ENCODE results near the gene SEMA6D.

SEMA6D gene, protein sequence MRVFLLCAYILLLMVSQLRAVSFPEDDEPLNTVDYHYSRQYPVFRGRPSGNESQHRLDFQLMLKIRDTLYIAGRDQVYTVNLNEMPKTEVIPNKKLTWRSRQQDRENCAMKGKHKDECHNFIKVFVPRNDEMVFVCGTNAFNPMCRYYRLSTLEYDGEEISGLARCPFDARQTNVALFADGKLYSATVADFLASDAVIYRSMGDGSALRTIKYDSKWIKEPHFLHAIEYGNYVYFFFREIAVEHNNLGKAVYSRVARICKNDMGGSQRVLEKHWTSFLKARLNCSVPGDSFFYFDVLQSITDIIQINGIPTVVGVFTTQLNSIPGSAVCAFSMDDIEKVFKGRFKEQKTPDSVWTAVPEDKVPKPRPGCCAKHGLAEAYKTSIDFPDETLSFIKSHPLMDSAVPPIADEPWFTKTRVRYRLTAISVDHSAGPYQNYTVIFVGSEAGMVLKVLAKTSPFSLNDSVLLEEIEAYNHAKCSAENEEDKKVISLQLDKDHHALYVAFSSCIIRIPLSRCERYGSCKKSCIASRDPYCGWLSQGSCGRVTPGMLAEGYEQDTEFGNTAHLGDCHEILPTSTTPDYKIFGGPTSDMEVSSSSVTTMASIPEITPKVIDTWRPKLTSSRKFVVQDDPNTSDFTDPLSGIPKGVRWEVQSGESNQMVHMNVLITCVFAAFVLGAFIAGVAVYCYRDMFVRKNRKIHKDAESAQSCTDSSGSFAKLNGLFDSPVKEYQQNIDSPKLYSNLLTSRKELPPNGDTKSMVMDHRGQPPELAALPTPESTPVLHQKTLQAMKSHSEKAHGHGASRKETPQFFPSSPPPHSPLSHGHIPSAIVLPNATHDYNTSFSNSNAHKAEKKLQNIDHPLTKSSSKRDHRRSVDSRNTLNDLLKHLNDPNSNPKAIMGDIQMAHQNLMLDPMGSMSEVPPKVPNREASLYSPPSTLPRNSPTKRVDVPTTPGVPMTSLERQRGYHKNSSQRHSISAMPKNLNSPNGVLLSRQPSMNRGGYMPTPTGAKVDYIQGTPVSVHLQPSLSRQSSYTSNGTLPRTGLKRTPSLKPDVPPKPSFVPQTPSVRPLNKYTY

DNA sequence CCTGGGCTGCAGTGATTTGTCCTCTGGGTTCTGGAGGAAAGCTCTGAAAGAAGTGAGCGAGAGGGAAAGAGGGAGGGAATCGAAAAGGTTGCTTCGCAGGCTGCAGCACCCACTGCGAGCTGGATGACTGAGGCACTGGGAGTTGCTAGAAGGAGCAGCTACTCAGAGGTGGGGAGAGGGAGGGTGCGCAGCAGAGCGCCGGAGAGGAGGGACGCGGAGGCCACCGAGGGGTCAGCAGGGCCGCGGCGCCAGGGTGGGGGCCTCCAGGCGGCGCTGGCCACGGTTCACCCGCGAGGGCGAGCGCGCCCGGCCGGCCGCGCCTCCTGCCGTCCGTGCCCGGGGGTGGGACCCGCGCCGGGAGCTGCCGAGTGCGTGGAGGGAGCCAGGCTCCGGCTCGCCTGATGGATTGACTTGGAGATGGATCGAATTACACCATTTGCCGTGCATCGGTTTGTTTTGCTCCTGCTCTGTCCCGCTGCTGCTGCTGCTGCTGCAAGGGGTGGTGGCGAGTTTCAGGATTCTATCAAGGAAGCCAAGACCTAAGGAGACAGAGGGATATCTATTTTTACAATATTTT is at the start of gene SEMA6D:
Gene SEMA6D (plus strand): TSS at position 470 of the 577 bp plus-strand sequence. CDS start 42,294 bp downstream, outside the sequence.
- no peaks in the 10 kb centered on the region for H3K9me3 ChIP-seq (ENCODE audit: control insufficient read depth, insufficient read depth, low read length)
- peaks cover 4% of the 10 kb centered on the region for H3K4me1 ChIP-seq (ENCODE audit: control insufficient read depth, insufficient read depth, low read length)
- no peak within 1 kb of the TSS for H3K9ac ChIP-seq (ENCODE audit: low read depth, low read length)
- H3K27me3 ChIP-seq (ENCODE audit: control insufficient read depth, insufficient read depth, low read length), result peaks cover 45% of the 10 kb centered on the region
- H3K36me3 ChIP-seq (ENCODE audit: control insufficient read depth, insufficient read depth, low read length), result no peaks in the 10 kb centered on the region
- peak within 1 kb of the TSS; percentile 78 for H3K4me3 ChIP-seq (ENCODE audit: low read depth, low read length)

DNA sequence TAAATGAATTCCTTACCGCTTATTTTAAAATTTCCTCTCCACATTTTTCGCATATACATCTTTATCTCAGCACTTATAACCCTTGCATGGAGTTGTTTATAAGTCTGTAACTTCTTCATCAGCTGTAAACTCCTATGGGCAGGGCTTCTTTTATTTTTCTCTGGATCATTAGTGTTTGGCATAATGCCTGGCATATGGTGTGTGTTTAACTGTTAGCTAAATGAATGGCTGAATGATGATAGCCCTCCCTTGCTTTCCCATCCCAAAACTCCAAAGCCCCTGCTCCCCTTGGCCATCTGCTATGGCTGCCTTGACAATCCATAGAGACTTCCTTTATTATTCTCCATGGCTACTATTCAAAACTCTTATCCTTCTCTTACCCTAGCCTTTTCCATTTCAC is 48.1 kb upstream of the SEMA6D start:
- H3K4me1 ChIP-seq (ENCODE audit: control insufficient read depth, insufficient read depth, low read length), result peaks cover 4% of the 10 kb centered on the region
- no peaks in the 10 kb centered on the region for H3K9me3 ChIP-seq (ENCODE audit: control insufficient read depth, insufficient read depth, low read length)
- no peaks in the 10 kb centered on the region for H3K36me3 ChIP-seq (ENCODE audit: control insufficient read depth, insufficient read depth, low read length)
- no peaks in the 10 kb centered on the region for H3K27me3 ChIP-seq (ENCODE audit: control insufficient read depth, insufficient read depth, low read length)
- H3K4me3 ChIP-seq (ENCODE audit: low read depth, low read length), result no peak overlapping the region
- H3K9ac ChIP-seq (ENCODE audit: low read depth, low read length), result no peak overlapping the region

DNA sequence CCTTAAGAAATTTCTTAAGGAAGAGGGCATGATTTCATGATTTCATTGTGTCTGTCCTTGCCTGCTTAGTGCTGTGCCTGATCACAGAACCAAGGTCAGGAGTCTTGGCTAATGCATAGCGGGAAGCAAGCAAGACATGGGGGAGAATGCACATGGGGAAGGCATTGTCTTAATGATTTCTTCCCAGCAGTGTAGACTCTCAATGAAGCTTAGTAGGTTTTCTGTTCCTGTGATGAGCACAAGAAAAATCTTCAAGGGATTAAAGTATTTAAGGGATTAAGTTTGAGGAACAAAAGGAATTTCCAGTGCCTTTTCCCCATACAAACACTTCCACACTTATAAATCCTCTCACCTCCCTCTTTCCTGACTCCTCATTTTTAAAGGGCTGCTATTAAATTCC is 46.9 kb upstream of the SEMA6D start:
- H3K9me3 ChIP-seq (ENCODE audit: control insufficient read depth, insufficient read depth, low read length), result no peaks in the 10 kb centered on the region
- no peaks in the 10 kb centered on the region for H3K27me3 ChIP-seq (ENCODE audit: control insufficient read depth, insufficient read depth, low read length)
- peaks cover 9% of the 10 kb centered on the region for H3K4me1 ChIP-seq (ENCODE audit: control insufficient read depth, insufficient read depth, low read length)
- H3K36me3 ChIP-seq (ENCODE audit: control insufficient read depth, insufficient read depth, low read length), result no peaks in the 10 kb centered on the region
- no peak overlapping the region for H3K9ac ChIP-seq (ENCODE audit: low read depth, low read length)
- H3K4me3 ChIP-seq (ENCODE audit: low read depth, low read length), result no peak overlapping the region

DNA sequence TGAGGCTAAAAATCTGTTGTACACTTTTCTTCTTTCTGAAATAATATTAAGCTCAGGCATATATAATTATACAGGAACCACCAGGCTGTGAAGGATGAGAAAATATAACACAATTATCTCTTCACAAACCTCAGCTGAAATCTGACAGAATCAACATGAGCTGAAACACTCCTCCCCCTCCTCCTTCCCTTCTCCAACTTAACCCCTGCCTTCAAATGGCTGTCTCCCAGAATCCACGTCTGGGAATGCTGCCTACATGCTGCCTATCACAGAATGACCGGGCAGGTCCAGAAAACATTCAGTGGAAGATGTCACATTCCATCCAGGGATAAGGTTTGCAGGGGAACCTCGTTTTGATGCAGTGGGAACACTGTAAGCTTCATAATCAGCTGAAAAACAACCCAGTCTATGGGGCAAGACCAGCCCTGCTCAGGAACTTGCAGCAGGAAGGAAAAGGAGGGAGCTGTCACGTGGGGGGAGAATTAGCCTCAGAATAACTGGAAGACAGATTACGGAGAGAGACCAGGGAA is 44.0 kb upstream of the SEMA6D start:
- Histone ChIP-seq H3K27me3 (ENCODE audit: control insufficient read depth, insufficient read depth, low read length) (no peaks in the 10 kb centered on the region), H3K4me3 (ENCODE audit: low read depth, low read length) (no peak overlapping the region), H3K9me3 (ENCODE audit: control insufficient read depth, insufficient read depth, low read length) (no peaks in the 10 kb centered on the region), H3K36me3 (ENCODE audit: control insufficient read depth, insufficient read depth, low read length) (no peaks in the 10 kb centered on the region), H3K4me1 (ENCODE audit: control insufficient read depth, insufficient read depth, low read length) (peaks cover 14% of the 10 kb centered on the region), H3K9ac (ENCODE audit: low read depth, low read length) (no peak overlapping the region)

DNA sequence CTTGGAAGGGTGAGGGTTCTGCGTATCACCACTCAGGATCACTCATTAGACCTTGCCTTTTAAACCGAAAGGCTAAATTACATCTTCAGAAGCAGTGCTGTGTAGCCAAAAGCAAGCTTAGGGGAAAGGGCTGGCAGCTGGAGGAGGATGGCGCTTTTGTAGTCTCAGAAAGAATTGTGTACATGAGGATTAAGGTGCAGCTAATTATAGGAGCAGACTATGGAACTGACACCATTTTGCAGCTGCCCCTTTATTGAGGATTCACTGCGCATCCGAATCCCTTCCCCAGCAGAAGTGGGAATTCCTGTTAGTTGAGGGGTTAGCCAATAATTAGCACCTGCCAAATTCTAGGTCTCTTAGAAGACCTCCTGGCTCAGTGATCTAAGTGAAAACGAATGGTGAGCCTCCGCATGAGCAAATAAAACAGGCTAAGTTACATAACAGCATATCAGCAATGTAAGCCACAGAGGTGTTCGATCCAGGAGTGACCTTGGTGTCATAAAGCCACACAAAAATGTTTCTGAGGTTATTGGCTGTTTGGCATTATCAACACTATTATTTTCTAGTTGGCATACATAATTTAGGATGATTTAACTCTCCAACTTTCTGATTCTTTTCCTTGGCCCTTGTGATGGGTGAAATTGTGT is 42.6 kb upstream of the SEMA6D start:
- Histone ChIP-seq H3K27me3 (ENCODE audit: control insufficient read depth, insufficient read depth, low read length) (no peaks in the 10 kb centered on the region), H3K4me3 (ENCODE audit: low read depth, low read length) (no peak overlapping the region)

DNA sequence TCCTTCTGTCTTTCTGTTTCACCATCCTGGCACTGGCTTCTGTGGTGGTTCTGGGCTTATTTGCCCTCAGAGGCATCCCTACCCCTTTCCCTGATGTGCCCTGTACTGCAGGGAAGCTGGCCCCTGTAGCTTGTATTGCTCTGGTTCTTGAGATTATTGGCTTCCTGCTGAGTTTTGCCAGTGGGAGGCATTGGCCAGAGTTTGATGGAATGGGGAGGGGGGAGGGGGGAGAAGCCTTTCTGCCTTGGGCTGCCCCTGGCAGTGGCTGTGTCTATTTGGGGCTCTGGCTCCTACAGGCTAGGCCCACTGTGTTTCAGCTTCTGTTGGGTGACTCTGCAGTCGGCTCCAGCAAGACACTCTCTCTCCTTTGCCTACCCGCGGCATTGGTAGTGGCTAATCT is 41.6 kb upstream of the SEMA6D start:
- Histone ChIP-seq H3K4me3 (ENCODE audit: low read depth, low read length) (no peak overlapping the region), H3K9ac (ENCODE audit: low read depth, low read length) (no peak overlapping the region), H3K4me1 (ENCODE audit: control insufficient read depth, insufficient read depth, low read length) (peaks cover 14% of the 10 kb centered on the region), H3K36me3 (ENCODE audit: control insufficient read depth, insufficient read depth, low read length) (no peaks in the 10 kb centered on the region), H3K27me3 (ENCODE audit: control insufficient read depth, insufficient read depth, low read length) (no peaks in the 10 kb centered on the region), H3K9me3 (ENCODE audit: control insufficient read depth, insufficient read depth, low read length) (no peaks in the 10 kb centered on the region)

More for the DNA sequence above, 42.6 kb upstream of the SEMA6D start:
- Histone ChIP-seq H3K4me1 (ENCODE audit: control insufficient read depth, insufficient read depth, low read length) (peaks cover 14% of the 10 kb centered on the region), H3K36me3 (ENCODE audit: control insufficient read depth, insufficient read depth, low read length) (no peaks in the 10 kb centered on the region), H3K9ac (ENCODE audit: low read depth, low read length) (no peak overlapping the region), H3K9me3 (ENCODE audit: control insufficient read depth, insufficient read depth, low read length) (no peaks in the 10 kb centered on the region)

DNA sequence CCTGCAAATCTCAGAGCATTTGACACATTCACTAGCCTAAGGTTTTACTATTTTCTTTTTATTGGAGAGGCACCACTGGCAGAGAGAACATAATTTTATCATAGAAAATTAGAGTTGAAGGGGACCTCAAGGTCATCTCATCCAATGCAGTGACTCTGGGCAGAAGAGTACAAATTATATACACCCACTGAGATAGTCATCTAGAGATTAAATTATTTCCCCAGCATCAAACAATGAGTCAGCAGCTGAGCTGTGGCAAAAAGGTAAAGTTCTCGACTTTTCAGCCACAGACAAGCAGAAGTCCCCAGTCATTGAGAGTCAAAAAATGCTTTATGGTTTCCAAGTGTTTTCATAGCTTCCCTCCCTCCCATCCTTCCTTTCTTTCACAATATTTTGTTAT is 39.3 kb upstream of the SEMA6D start:
- no peaks in the 10 kb centered on the region for H3K36me3 ChIP-seq (ENCODE audit: control insufficient read depth, insufficient read depth, low read length)
- H3K27me3 ChIP-seq (ENCODE audit: control insufficient read depth, insufficient read depth, low read length), result no peaks in the 10 kb centered on the region
- no peaks in the 10 kb centered on the region for H3K9me3 ChIP-seq (ENCODE audit: control insufficient read depth, insufficient read depth, low read length)
- peaks cover 14% of the 10 kb centered on the region for H3K4me1 ChIP-seq (ENCODE audit: control insufficient read depth, insufficient read depth, low read length)
- no peak overlapping the region for H3K4me3 ChIP-seq (ENCODE audit: low read depth, low read length)
- no peak overlapping the region for H3K9ac ChIP-seq (ENCODE audit: low read depth, low read length)

DNA sequence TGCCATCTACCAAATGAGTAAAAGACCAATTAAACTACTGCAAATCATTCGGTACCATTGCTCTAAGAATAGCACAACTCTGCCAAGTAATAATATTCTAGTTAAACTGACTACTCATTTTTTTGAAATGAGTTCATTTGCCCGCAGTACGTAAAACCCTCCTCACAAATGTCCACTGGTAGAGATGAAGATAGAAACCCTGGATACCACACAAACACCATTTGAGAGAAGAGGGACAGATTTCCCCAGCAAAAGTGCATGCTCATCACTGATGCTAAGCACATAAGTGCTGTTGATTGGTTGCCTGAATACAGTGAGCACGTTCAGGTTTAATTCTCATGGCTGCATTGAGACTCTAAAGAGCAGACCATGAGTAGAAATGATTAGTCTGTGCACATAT is 34.6 kb upstream of the SEMA6D start:
- H3K4me1 ChIP-seq (ENCODE audit: control insufficient read depth, insufficient read depth, low read length), result no peaks in the 10 kb centered on the region
- no peaks in the 10 kb centered on the region for H3K9me3 ChIP-seq (ENCODE audit: control insufficient read depth, insufficient read depth, low read length)
- H3K27me3 ChIP-seq (ENCODE audit: control insufficient read depth, insufficient read depth, low read length), result no peaks in the 10 kb centered on the region
- no peak overlapping the region for H3K9ac ChIP-seq (ENCODE audit: low read depth, low read length)
- no peak overlapping the region for H3K4me3 ChIP-seq (ENCODE audit: low read depth, low read length)
- no peaks in the 10 kb centered on the region for H3K36me3 ChIP-seq (ENCODE audit: control insufficient read depth, insufficient read depth, low read length)

DNA sequence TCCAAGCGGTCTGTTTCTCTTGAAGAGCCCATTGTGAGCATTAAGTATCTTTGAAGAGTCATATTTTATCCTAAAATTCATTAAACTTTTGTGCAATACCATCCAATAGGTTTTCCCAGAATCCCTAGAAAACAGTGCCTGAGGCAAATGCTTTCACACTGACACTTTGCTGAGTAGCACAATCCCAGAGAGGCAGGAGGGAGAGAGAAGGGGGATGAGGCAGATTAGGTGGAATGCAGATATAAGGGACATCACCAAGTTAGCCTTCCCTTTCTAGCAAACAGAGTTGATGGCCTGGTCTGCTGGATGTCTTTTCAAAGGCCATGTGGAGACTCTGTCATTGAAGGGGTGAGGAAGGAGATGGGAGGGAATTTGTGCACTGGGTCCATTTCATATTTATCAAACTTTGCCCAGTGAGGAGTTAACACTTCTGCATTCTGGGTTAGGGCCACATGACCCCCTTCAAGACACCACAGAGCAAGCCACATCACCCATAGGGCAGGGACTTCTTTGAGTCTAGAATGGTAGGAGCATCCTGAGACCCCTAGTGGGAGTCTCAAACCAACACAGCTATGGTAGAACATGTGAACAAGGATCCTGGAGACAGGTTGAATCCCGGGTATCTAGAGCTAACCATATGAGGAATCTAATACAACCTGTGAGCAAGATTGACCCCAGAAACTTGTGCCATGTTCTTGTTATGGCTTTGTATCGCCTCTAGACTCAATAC is 32.0 kb upstream of the SEMA6D start:
- Histone ChIP-seq H3K9me3 (ENCODE audit: control insufficient read depth, insufficient read depth, low read length) (no peaks in the 10 kb centered on the region), H3K9ac (ENCODE audit: low read depth, low read length) (no peak overlapping the region), H3K4me3 (ENCODE audit: low read depth, low read length) (no peak overlapping the region), H3K4me1 (ENCODE audit: control insufficient read depth, insufficient read depth, low read length) (no peaks in the 10 kb centered on the region), H3K36me3 (ENCODE audit: control insufficient read depth, insufficient read depth, low read length) (no peaks in the 10 kb centered on the region), H3K27me3 (ENCODE audit: control insufficient read depth, insufficient read depth, low read length) (no peaks in the 10 kb centered on the region)

DNA sequence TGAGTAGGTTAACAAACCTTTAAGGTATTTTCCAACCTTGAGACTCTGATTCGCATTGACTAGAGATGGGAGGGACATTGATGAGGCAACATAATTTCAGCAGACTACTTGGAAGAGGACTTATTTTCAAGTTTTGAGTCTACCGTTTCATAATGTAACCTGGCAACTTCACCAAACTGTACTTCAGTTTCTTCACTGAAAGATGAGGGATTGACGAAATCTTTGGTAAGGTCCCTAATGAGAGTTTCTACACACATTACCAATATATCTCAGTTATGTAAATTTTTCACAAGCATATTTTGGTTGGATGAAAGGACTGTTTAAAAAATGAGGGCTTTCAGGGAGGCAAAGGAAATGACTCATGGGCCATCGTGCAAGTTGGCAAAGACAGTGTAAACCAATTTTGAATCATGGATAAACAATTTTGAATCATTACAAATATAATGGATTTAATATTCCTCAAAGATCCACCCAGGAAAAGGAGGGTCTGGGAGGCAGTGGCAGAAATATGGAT is 28.7 kb upstream of the SEMA6D start:
- no peak overlapping the region for H3K4me3 ChIP-seq (ENCODE audit: low read depth, low read length)
- no peaks in the 10 kb centered on the region for H3K9me3 ChIP-seq (ENCODE audit: control insufficient read depth, insufficient read depth, low read length)
- H3K27me3 ChIP-seq (ENCODE audit: control insufficient read depth, insufficient read depth, low read length), result no peaks in the 10 kb centered on the region
- H3K4me1 ChIP-seq (ENCODE audit: control insufficient read depth, insufficient read depth, low read length), result no peaks in the 10 kb centered on the region
- no peak overlapping the region for H3K9ac ChIP-seq (ENCODE audit: low read depth, low read length)
- H3K36me3 ChIP-seq (ENCODE audit: control insufficient read depth, insufficient read depth, low read length), result no peaks in the 10 kb centered on the region

Data from iPS-15b (cell line).